ENCODE results near the gene SUV39H2.
"Not testable (repeated sequence)": the region's sequence is repeated elsewhere in the genome, so short reads cannot be mapped to it uniquely, and the experiment has no call there.

The SUV39H2 gene

GRCh38 chr10:14859775-14860174 is 18.9 kb upstream of the SUV39H2 start:
- Histone ChIP-seq H3K4me3 (ENCODE audit: low read length) (no peak overlapping the region), H3K4me2 (ENCODE audit: low read length) (no peak overlapping the region), H3K79me2 (ENCODE audit: low read length) (no peaks in the 10 kb centered on the region), H3K9ac (ENCODE audit: low read length) (no peak overlapping the region), H3K27me3 (ENCODE audit: low read depth, low read length) (no peaks in the 10 kb centered on the region), H2AFZ (ENCODE audit: low read depth, low read length) (no peak overlapping the region), H4K20me1 (ENCODE audit: insufficient read depth, low read length) (no peaks in the 10 kb centered on the region), H3K36me3 (replicated peaks; ENCODE audit: low read depth, low read length) (peaks cover 4% of the 10 kb centered on the region), H3K9me3 (ENCODE audit: insufficient read depth, low read length) (no peaks in the 10 kb centered on the region), H3K4me1 (ENCODE audit: low read length) (no peaks in the 10 kb centered on the region), H3K27ac (ENCODE audit: low read length) (no peak overlapping the region)
- TF ChIP-seq CTCF (IDR thresholded peaks at IDR 0.05; ENCODE audit: low read depth, low read length) = no peak
- TF ChIP-seq EZH2phosphoT487 (IDR thresholded peaks at IDR 0.05; ENCODE audit: low read depth) = no peak

GRCh38 chr10:14860791-14861190 is 17.9 kb upstream of the SUV39H2 start:
- no peaks in the 10 kb centered on the region for H3K79me2 ChIP-seq (ENCODE audit: low read length)
- H3K4me1 ChIP-seq (ENCODE audit: low read length) = no peaks in the 10 kb centered on the region
- no peaks in the 10 kb centered on the region for H4K20me1 ChIP-seq (ENCODE audit: insufficient read depth, low read length)
- H3K4me2 ChIP-seq (ENCODE audit: low read length) = no peak overlapping the region
- H3K36me3 ChIP-seq (replicated peaks; ENCODE audit: low read depth, low read length) = peaks cover 4% of the 10 kb centered on the region
- no peaks in the 10 kb centered on the region for H3K9me3 ChIP-seq (ENCODE audit: insufficient read depth, low read length)
- no peak overlapping the region for H2AFZ ChIP-seq (ENCODE audit: low read depth, low read length)
- TF ChIP-seq CTCF (IDR thresholded peaks at IDR 0.05; ENCODE audit: low read depth, low read length) (no peak), EZH2phosphoT487 (IDR thresholded peaks at IDR 0.05; ENCODE audit: low read depth) (no peak)
- H3K9ac ChIP-seq (ENCODE audit: low read length) = no peak overlapping the region
- no peak overlapping the region for H3K4me3 ChIP-seq (ENCODE audit: low read length)
- no peaks in the 10 kb centered on the region for H3K27me3 ChIP-seq (ENCODE audit: low read depth, low read length)
- no peak overlapping the region for H3K27ac ChIP-seq (ENCODE audit: low read length)

GRCh38 chr10:14864466-14864865 is 14.2 kb upstream of the SUV39H2 start:
- H3K9ac ChIP-seq (ENCODE audit: low read length); H3K27me3 ChIP-seq (ENCODE audit: low read depth, low read length); H3K36me3 ChIP-seq (replicated peaks; ENCODE audit: low read depth, low read length): not testable (repeated sequence)

DNA sequence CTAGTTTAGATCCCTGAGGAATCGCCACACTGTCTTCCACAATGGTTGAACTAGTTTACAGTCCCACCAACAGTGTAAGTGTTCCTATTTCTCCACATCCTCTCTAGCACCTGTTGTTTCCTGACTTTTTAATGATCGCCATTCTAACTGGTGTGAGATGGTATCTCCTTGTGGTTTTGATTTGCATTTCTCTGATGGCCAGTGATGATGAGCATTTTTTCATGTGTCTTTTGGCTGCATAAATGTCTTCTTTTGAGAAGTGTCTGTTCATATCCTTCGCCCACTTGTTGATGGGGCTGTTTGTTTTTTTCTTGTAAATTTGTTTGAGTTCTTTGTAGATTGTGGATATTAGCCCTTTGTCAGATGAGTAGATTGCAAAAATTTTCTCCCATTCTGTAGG is 13.8 kb upstream of the SUV39H2 start:
- not testable (repeated sequence) for H2AFZ ChIP-seq (ENCODE audit: low read depth, low read length); H3K27me3 ChIP-seq (ENCODE audit: low read depth, low read length); H3K36me3 ChIP-seq (replicated peaks; ENCODE audit: low read depth, low read length); H3K79me2 ChIP-seq (ENCODE audit: low read length); H3K4me1 ChIP-seq (ENCODE audit: low read length); H3K9ac ChIP-seq (ENCODE audit: low read length); H4K20me1 ChIP-seq (ENCODE audit: insufficient read depth, low read length); H3K4me2 ChIP-seq (ENCODE audit: low read length); H3K27ac ChIP-seq (ENCODE audit: low read length); H3K9me3 ChIP-seq (ENCODE audit: insufficient read depth, low read length); H3K4me3 ChIP-seq (ENCODE audit: low read length)

More at GRCh38 chr10:14864466-14864865, 14.2 kb upstream of the SUV39H2 start:
- H3K79me2 ChIP-seq (ENCODE audit: low read length); H3K9me3 ChIP-seq (ENCODE audit: insufficient read depth, low read length); H3K4me2 ChIP-seq (ENCODE audit: low read length); H3K4me3 ChIP-seq (ENCODE audit: low read length); H4K20me1 ChIP-seq (ENCODE audit: insufficient read depth, low read length); H2AFZ ChIP-seq (ENCODE audit: low read depth, low read length); H3K27ac ChIP-seq (ENCODE audit: low read length); H3K4me1 ChIP-seq (ENCODE audit: low read length): not testable (repeated sequence)

- no peaks in the 10 kb centered on the region for H3K9me3 ChIP-seq (ENCODE audit: insufficient read depth, low read length)
- H4K20me1 ChIP-seq (ENCODE audit: insufficient read depth, low read length) = no peaks in the 10 kb centered on the region
- no peak overlapping the region for H3K27ac ChIP-seq (ENCODE audit: low read length)
- TF ChIP-seq CTCF (IDR thresholded peaks at IDR 0.05; ENCODE audit: low read depth, low read length) = no peak
- TF ChIP-seq EZH2phosphoT487 (IDR thresholded peaks at IDR 0.05; ENCODE audit: low read depth) = no peak
- H3K4me1 ChIP-seq (ENCODE audit: low read length) = peaks cover 16% of the 10 kb centered on the region
- peaks cover 7% of the 10 kb centered on the region for H3K36me3 ChIP-seq (replicated peaks; ENCODE audit: low read depth, low read length)
- no peak overlapping the region for H3K4me3 ChIP-seq (ENCODE audit: low read length)
- H3K4me2 ChIP-seq (ENCODE audit: low read length) = peak overlapping the region; percentile 37
- no peak overlapping the region for H3K9ac ChIP-seq (ENCODE audit: low read length)
- no peaks in the 10 kb centered on the region for H3K27me3 ChIP-seq (ENCODE audit: low read depth, low read length)
- no peak overlapping the region for H2AFZ ChIP-seq (ENCODE audit: low read depth, low read length)
- peaks cover 16% of the 10 kb centered on the region for H3K79me2 ChIP-seq (ENCODE audit: low read length)
These were observed 5.4 kb upstream of the SUV39H2 start for GRCh38 chr10:14873090-14873760.
